CD4-positive, alpha-beta memory T cell (primary cell): Measurements from ENCODE around the gene SLC22A15. TPM values are rescaled to one million over a fixed set of nuclear protein-coding genes. Genes with fewer than 3 reads are reported as not detected.

Experiments
- CTCF ChIA-PET: fragments of 350-600 bp; sonication (Branson Sonifier 250); formaldehyde crosslinking; loops from one replicate; lab custom pipeline; 2021; ENCODE audit warnings: inconsistent platforms; ENCODE audit not compliant: partially characterized antibody; lab: Charles Lee
- POLR2A ChIA-PET: fragments of 350-600 bp; sonication (Branson Sonifier 250); formaldehyde crosslinking; loops from one replicate; lab custom pipeline; 2021; ENCODE audit not compliant: partially characterized antibody; lab: Charles Lee
- DNase-seq, 5 donors: peaks; one replicate each; pipeline versions ENCODE4 v3.0.0 to v3.0.0-alpha.2; 2020 to 2022; ENCODE audit warnings: mixed read lengths in 1 of 5
- H3K27ac ChIP-seq: one replicate; pipeline ENCODE4 v1.7.0; 2013; ENCODE audit warnings: low read depth, low read length
- H3K27me3 ChIP-seq: 2 replicates; pipeline ENCODE4 v1.7.0; 2013; ENCODE audit warnings: mild to moderate bottlenecking, low read length, moderate library complexity; ENCODE audit not compliant: insufficient read depth
- H3K36me3 ChIP-seq: 2 replicates; pipeline ENCODE4 v1.7.0; 2013; ENCODE audit warnings: mild to moderate bottlenecking, low read length, moderate library complexity; ENCODE audit not compliant: insufficient read depth
- H3K4me1 ChIP-seq: 2 replicates; pipeline ENCODE4 v1.7.0; 2013; ENCODE audit warnings: mild to moderate bottlenecking, low read length, moderate library complexity; ENCODE audit not compliant: insufficient read depth
- H3K4me3 ChIP-seq, 2 donors: one replicate each; pipeline ENCODE4 v1.7.0; 2013; ENCODE audit warnings: low read length in 2 of 2, mild to moderate bottlenecking in 1 of 2
- H3K9me3 ChIP-seq, 2 donors: one replicate each; pipeline ENCODE4 v1.7.0; 2013; ENCODE audit warnings: low read length in 2 of 2, control low read depth in 1 of 2; ENCODE audit not compliant: control insufficient read depth in 1 of 2
- H3K27ac Mint-ChIP-seq, 7 donors: one replicate each; pipeline ENCODE4 v1.8.0; 2020 to 2021; ENCODE audit warnings: mixed read lengths in 7 of 7, mild to moderate bottlenecking in 6 of 7, inconsistent platforms in 3 of 7, moderate library complexity in 3 of 7
- H3K27me3 Mint-ChIP-seq, 2 donors: one replicate each; pipeline ENCODE4 v1.8.0; 2020 to 2021; ENCODE audit warnings: mixed read lengths in 2 of 2
- H3K36me3 Mint-ChIP-seq, 2 donors: one replicate each; pipeline ENCODE4 v1.8.0; 2020 to 2021; ENCODE audit warnings: mixed read lengths in 2 of 2, inconsistent platforms in 1 of 2, mild to moderate bottlenecking in 1 of 2
- H3K4me1 Mint-ChIP-seq, 4 donors: one replicate each; pipeline ENCODE4 v1.8.0; 2020 to 2021; ENCODE audit warnings: mixed read lengths in 4 of 4, mild to moderate bottlenecking in 1 of 4
- H3K4me3 Mint-ChIP-seq, 8 donors: one replicate each; pipeline ENCODE4 v1.8.0; 2020 to 2021; ENCODE audit warnings: mixed read lengths in 8 of 8, mild to moderate bottlenecking in 7 of 8, moderate library complexity in 6 of 8, inconsistent platforms in 3 of 8
- H3K9me3 Mint-ChIP-seq, 8 donors: one replicate each; pipeline ENCODE4 v1.8.0; 2020 to 2021; ENCODE audit warnings: mixed read lengths in 8 of 8, mild to moderate bottlenecking in 5 of 8, inconsistent platforms in 3 of 8, moderate library complexity in 1 of 8
- intact Hi-C: fragments of 100-400 bp; cut with micrococcal nuclease; formaldehyde crosslinking; loops from one replicate; pipeline ENCODE4 v1.15.1; 2023
- polyA plus RNA-seq, 2 donors: library from polyadenylated mRNA; unstranded; fragments of 300-500 nt; fragmentation: Illumina TruSeq; gene quantifications; one replicate each; pipeline ENCODE4 v1.2.3, GENCODE V29; 2021
- total RNA-seq, 2 experiments: library from RNA; stranded (reverse); gene quantifications; one replicate each; pipeline ENCODE4 v1.2.3, GENCODE V29; 2021

SLC22A15 gene
- total and polyA plus RNA-seq, 4 experiments from 2014 or later: 1.2 TPM; not detected in 2

- no peaks in the 10 kb centered on the region for H3K36me3 ChIP-seq
- Mint-ChIP-seq H3K4me1 (peaks cover 10 to 23% (median 16%) of the 10 kb centered on the region in 4 donors), H3K4me3 (no peak overlapping the region), H3K36me3 (no peaks in the 10 kb centered on the region), H3K27me3 (peaks cover 0 to 2% of the 10 kb centered on the region in 2 donors), H3K27ac (peak overlapping the region in 2 of 7 donors; percentile 39 to 47), H3K9me3 (no peaks in the 10 kb centered on the region)
- CTCF ChIA-PET: interaction anchor here (1.0 to 1.4 kb wide), 3 partner anchors 11 to 28 kb away, joined by 3 to 4 read pairs (median 3); no protein-coding TSS in a partner anchor
- no peaks in the 10 kb centered on the region for H3K9me3 ChIP-seq
- no peak overlapping the region for H3K4me3 ChIP-seq
- no peak for DNase-seq
- POLR2A ChIA-PET: no interaction called here
- peaks cover 13% of the 10 kb centered on the region for H3K4me1 ChIP-seq
- no peaks in the 10 kb centered on the region for H3K27me3 ChIP-seq
- intact Hi-C loops: no loop called here
- no peak overlapping the region for H3K27ac ChIP-seq
These were observed 32.5 kb downstream of the SLC22A15 start for GRCh38 chr1:116008656-116009390.

- H3K36me3 ChIP-seq: no peaks in the 10 kb centered on the region
- Mint-ChIP-seq H3K9me3 (no peaks in the 10 kb centered on the region), H3K4me1 (no peaks in the 10 kb centered on the region), H3K27me3 (peaks cover 0 to 2% of the 10 kb centered on the region in 2 donors), H3K27ac (no peak overlapping the region), H3K36me3 (no peaks in the 10 kb centered on the region), H3K4me3 (no peak overlapping the region)
- intact Hi-C loops: no loop called here
- no peak for DNase-seq
- H3K27ac ChIP-seq: no peak overlapping the region
- CTCF ChIA-PET: no interaction called here
- no peaks in the 10 kb centered on the region for H3K9me3 ChIP-seq
- no peaks in the 10 kb centered on the region for H3K4me1 ChIP-seq
- no peak overlapping the region for H3K4me3 ChIP-seq
- POLR2A ChIA-PET: no interaction called here
- H3K27me3 ChIP-seq: no peaks in the 10 kb centered on the region
These were observed 36.4 kb downstream of the SLC22A15 start for GRCh38 chr1:116012716-116013115.

- Mint-ChIP-seq H3K9me3 (no peaks in the 10 kb centered on the region), H3K27me3 (peaks cover 0 to 3% of the 10 kb centered on the region in 2 donors), H3K4me1 (peaks cover 0 to 2% (median 2%) of the 10 kb centered on the region in 4 donors), H3K27ac (no peak overlapping the region), H3K36me3 (no peaks in the 10 kb centered on the region), H3K4me3 (no peak overlapping the region)
- Histone ChIP-seq H3K9me3 (no peaks in the 10 kb centered on the region), H3K4me1 (no peaks in the 10 kb centered on the region), H3K36me3 (no peaks in the 10 kb centered on the region), H3K27ac (no peak overlapping the region), H3K4me3 (no peak overlapping the region), H3K27me3 (no peaks in the 10 kb centered on the region)
- POLR2A ChIA-PET: no interaction called here
- intact Hi-C loops: no loop called here
- CTCF ChIA-PET: no interaction called here
- DNase-seq: no peak
These were observed 39.4 kb downstream of the SLC22A15 start for GRCh38 chr1:116015679-116016078.

- no peak overlapping the region for H3K4me3 ChIP-seq
- POLR2A ChIA-PET: no interaction called here
- Mint-ChIP-seq H3K27ac (no peak overlapping the region), H3K9me3 (no peaks in the 10 kb centered on the region), H3K36me3 (no peaks in the 10 kb centered on the region), H3K4me1 (peaks cover 0 to 3% (median 2%) of the 10 kb centered on the region in 4 donors), H3K27me3 (peaks cover 0 to 3% of the 10 kb centered on the region in 2 donors), H3K4me3 (no peak overlapping the region)
- H3K9me3 ChIP-seq: no peaks in the 10 kb centered on the region
- H3K27me3 ChIP-seq: no peaks in the 10 kb centered on the region
- no peaks in the 10 kb centered on the region for H3K36me3 ChIP-seq
- no peaks in the 10 kb centered on the region for H3K4me1 ChIP-seq
- no peak for DNase-seq
- H3K27ac ChIP-seq: no peak overlapping the region
- intact Hi-C loops: no loop called here
- CTCF ChIA-PET: no interaction called here
These were observed 41.7 kb downstream of the SLC22A15 start for GRCh38 chr1:116018007-116018406.

GRCh38 chr1:116019653-116020253, 43.4 kb downstream of the SLC22A15 start:
- Mint-ChIP-seq H3K27me3 (peaks cover 0 to 3% of the 10 kb centered on the region in 2 donors), H3K4me3 (no peak overlapping the region)
- H3K36me3 ChIP-seq: no peaks in the 10 kb centered on the region

GRCh38 chr1:116020668-116021272, 44.5 kb downstream of the SLC22A15 start:
- H3K9me3 Mint-ChIP-seq: no peaks in the 10 kb centered on the region

More at GRCh38 chr1:116019653-116020253, 43.4 kb downstream of the SLC22A15 start:
- H3K36me3 Mint-ChIP-seq: no peaks in the 10 kb centered on the region
- Histone ChIP-seq H3K27ac (no peak overlapping the region), H3K4me3 (no peak overlapping the region), H3K27me3 (no peaks in the 10 kb centered on the region), H3K9me3 (no peaks in the 10 kb centered on the region), H3K4me1 (no peaks in the 10 kb centered on the region)
- ChIA-PET POLR2A (no interaction called here), CTCF (interaction anchor here (0.6 to 2.7 kb wide), 14 partner anchors 9 to 678 kb away, joined by 3 to 15 read pairs (median 4); no protein-coding TSS in a partner anchor)
- H3K27ac Mint-ChIP-seq: no peak overlapping the region
- intact Hi-C loops: loop anchor here (1.0 kb wide), 1 partner anchor 212 kb away; no protein-coding TSS in a partner anchor
- DNase-seq: no peak
- H3K4me1 Mint-ChIP-seq: peaks cover 0 to 3% (median 2%) of the 10 kb centered on the region in 4 donors
- H3K9me3 Mint-ChIP-seq: no peaks in the 10 kb centered on the region

GRCh38 chr1:116024626-116025025, 48.3 kb downstream of the SLC22A15 start:
- intact Hi-C loops: no loop called here
- H3K27me3 ChIP-seq: no peaks in the 10 kb centered on the region
- no peak for DNase-seq
- peaks cover 0 to 3% (median 2%) of the 10 kb centered on the region in 4 donors for H3K4me1 Mint-ChIP-seq
- no peaks in the 10 kb centered on the region for H3K9me3 Mint-ChIP-seq
- no peaks in the 10 kb centered on the region for H3K36me3 Mint-ChIP-seq
- H3K4me3 Mint-ChIP-seq: no peak overlapping the region
- no peak overlapping the region for H3K27ac Mint-ChIP-seq
- H3K27me3 Mint-ChIP-seq: peaks cover 0 to 3% of the 10 kb centered on the region in 2 donors
- no peaks in the 10 kb centered on the region for H3K36me3 ChIP-seq
- POLR2A ChIA-PET: no interaction called here
- CTCF ChIA-PET: interaction anchor here (1.1 kb wide), 1 partner anchor 10 kb away, joined by 3 read pairs; no protein-coding TSS in a partner anchor
- H3K4me1 ChIP-seq: no peaks in the 10 kb centered on the region
- H3K9me3 ChIP-seq: no peaks in the 10 kb centered on the region
- H3K4me3 ChIP-seq: no peak overlapping the region
- H3K27ac ChIP-seq: no peak overlapping the region

More at GRCh38 chr1:116020668-116021272, 44.5 kb downstream of the SLC22A15 start:
- DNase-seq: peak in 4 of 5 donors; percentile 11 to 34 (median 25)
- Mint-ChIP-seq H3K4me3 (no peak overlapping the region), H3K36me3 (no peaks in the 10 kb centered on the region), H3K27ac (no peak overlapping the region), H3K4me1 (peaks cover 0 to 3% (median 2%) of the 10 kb centered on the region in 4 donors), H3K27me3 (peaks cover 0 to 3% of the 10 kb centered on the region in 2 donors)
- CTCF ChIA-PET: interaction anchor here (0.6 to 2.7 kb wide), 16 partner anchors 9 to 677 kb away, joined by 3 to 15 read pairs (median 4); no protein-coding TSS in a partner anchor
- Histone ChIP-seq H3K27ac (no peak overlapping the region), H3K36me3 (no peaks in the 10 kb centered on the region), H3K9me3 (no peaks in the 10 kb centered on the region), H3K4me3 (no peak overlapping the region), H3K4me1 (no peaks in the 10 kb centered on the region), H3K27me3 (no peaks in the 10 kb centered on the region)
- POLR2A ChIA-PET: no interaction called here
- intact Hi-C loops: loop anchor here (1.0 kb wide), 1 partner anchor 213 kb away; no protein-coding TSS in a partner anchor
